ENCODE results near the gene VPS11. TPM values are rescaled to one million over a fixed set of nuclear protein-coding genes. Genes with fewer than 3 reads are reported as not detected.
A peak's percentile ranks its signal among the peaks of the same experiment; 100 is the strongest.

The VPS11 gene
- total RNA-seq, 4 donors from 2014 or later: 26.3 to 72.6 (median 37.2) TPM

DNA sequence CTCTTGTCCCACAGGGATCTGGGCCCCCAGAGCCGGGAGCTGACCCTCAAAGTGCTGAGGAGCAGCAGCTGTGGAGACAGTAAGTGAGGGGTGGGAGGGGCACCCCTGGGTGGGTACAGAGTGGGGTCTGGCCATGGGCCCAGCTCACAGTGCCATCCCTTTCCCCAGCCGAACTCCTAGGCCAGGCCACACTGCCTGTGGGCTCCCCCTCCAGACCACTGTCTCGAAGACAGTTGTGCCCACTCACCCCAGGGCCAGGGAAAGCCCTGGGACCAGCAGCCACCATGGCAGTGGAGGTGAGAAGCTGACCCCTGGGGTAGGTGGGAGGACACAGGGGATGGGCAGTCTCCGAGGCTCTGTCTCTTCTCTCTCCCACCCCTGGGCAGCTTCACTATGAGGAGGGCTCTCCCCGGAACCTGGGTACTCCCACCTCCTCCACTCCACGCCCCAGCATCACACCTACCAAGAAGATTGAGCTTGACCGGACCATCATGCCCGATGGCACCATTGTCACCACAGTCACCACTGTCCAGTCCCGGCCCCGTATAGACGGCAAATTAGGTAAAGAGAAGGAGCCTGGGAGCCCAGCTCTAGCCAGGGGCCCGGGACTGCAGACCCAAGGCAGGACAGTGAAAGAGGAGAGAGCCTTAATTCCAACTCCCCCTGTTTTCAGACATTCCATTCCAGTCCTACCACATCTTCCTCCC is 44.8 kb downstream of the VPS11 start:
- peaks cover 0 to 68% (median 0%) of the 10 kb centered on the region in 3 donors for H3K36me3 ChIP-seq
- H3K4me3 ChIP-seq: no peak overlapping the region
- no peaks in the 10 kb centered on the region for H3K9me3 ChIP-seq
- H3K27ac ChIP-seq: no peak overlapping the region
- TF ChIP-seq, protein P1, sequence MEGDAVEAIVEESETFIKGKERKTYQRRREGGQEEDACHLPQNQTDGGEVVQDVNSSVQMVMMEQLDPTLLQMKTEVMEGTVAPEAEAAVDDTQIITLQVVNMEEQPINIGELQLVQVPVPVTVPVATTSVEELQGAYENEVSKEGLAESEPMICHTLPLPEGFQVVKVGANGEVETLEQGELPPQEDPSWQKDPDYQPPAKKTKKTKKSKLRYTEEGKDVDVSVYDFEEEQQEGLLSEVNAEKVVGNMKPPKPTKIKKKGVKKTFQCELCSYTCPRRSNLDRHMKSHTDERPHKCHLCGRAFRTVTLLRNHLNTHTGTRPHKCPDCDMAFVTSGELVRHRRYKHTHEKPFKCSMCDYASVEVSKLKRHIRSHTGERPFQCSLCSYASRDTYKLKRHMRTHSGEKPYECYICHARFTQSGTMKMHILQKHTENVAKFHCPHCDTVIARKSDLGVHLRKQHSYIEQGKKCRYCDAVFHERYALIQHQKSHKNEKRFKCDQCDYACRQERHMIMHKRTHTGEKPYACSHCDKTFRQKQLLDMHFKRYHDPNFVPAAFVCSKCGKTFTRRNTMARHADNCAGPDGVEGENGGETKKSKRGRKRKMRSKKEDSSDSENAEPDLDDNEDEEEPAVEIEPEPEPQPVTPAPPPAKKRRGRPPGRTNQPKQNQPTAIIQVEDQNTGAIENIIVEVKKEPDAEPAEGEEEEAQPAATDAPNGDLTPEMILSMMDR (IDR thresholded peaks at IDR 0.05): no peak
- TF ChIP-seq POLR2A (IDR thresholded peaks at IDR 0.05): no peak
- no peak for DNase-seq
- H3K27me3 ChIP-seq: no peaks in the 10 kb centered on the region
- peaks cover 5 to 27% (median 8%) of the 10 kb centered on the region in 4 donors for H3K4me1 ChIP-seq

DNA sequence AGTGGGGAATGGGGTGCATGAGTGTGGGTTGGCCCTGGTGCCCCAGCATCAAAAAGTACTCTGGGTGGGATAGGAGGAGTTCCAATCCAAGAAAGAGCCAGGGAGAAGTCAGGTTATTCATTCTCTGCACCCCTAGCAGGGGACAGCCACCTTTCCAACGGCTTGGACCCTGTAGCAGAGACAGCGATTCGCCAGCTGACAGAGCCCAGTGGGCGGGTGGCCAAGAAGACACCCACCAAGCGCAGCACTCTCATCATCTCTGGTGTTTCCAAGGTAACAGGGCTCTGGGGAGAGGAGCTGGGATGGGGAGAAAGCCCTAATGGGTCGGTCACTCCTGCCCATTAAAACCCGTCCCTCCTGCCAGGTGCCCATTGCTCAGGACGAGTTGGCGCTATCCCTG is 46.1 kb downstream of the VPS11 start:
- H3K4me1 ChIP-seq: peaks cover 0 to 21% (median 5%) of the 10 kb centered on the region in 4 donors
- H3K9me3 ChIP-seq: no peaks in the 10 kb centered on the region
- H3K27ac ChIP-seq: no peak overlapping the region
- H3K36me3 ChIP-seq: peaks cover 0 to 74% (median 0%) of the 10 kb centered on the region in 3 donors
- no peaks in the 10 kb centered on the region for H3K27me3 ChIP-seq
- TF ChIP-seq POLR2A (IDR thresholded peaks at IDR 0.05): no peak
- no peak for DNase-seq
- no peak overlapping the region for H3K4me3 ChIP-seq

DNA sequence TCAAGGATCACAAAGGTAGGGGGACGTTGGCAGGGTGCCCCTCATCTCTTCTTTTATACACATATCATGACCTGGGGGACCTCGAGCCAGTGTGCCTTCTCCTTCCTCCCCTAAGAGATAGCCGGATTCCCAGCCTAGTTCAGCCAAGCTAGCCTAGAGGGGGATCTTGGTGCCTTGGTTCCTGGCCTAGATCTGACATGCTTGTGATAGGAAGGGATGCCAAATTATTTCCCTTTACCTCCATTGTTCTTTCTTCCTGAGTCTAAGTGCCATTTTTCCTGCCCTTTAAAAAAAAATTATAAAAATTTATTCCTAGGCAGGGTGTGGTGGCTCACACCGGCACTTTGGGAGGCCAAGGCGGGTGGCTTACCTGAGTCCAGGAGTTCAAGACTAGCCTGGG is 46.7 kb downstream of the VPS11 start:
- Histone ChIP-seq H3K27ac (peak overlapping the region in 1 of 4 donors; percentile 12), H3K9me3 (no peaks in the 10 kb centered on the region), H3K4me1 (peaks cover 0 to 15% (median 0%) of the 10 kb centered on the region in 4 donors), H3K4me3 (no peak overlapping the region), H3K27me3 (no peaks in the 10 kb centered on the region), H3K36me3 (peaks cover 0 to 74% (median 0%) of the 10 kb centered on the region in 3 donors)
- DNase-seq: no peak
- TF ChIP-seq, protein P1 (IDR thresholded peaks at IDR 0.05): no peak
- no peak for TF ChIP-seq POLR2A (IDR thresholded peaks at IDR 0.05)

DNA sequence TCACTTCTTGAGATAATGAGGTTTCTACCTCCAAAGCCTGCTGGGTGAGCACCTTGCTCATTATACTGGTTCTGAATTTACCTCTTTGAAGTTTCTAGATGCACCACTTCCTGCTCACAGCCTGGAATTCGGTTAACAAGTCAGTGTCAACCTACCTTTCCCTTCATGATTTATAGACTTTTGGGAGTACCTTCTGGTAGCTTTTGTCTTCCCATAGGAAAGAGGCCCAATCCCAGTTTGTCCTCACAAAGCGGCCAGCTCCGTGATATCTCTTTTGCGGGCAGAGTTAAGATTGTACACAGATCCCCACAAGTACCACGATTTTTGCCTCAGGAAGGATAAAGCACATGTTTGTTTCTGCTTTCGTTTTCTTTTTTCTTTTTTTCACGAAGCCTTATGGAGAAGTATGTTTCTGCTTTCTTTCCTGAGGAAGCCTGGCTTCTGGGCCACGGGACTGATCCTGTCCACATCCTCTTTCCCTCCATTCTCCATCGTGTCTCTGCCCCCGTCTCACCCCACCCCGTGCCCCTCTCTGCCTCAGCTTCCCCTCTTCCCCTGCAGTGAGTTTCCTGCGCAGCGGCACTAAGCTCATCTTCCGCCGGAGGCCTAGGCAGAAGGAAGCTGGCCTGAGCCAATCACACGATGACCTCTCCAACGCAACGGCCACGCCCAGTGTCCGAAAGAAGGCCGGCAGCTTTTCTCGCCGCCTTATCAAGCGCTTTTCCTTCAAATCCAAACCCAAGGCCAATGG is 48.0 kb downstream of the VPS11 start:
- TF ChIP-seq, protein P1 (IDR thresholded peaks at IDR 0.05): no peak
- no peak for TF ChIP-seq POLR2A (IDR thresholded peaks at IDR 0.05)
- H3K36me3 ChIP-seq: peaks cover 0 to 67% (median 0%) of the 10 kb centered on the region in 3 donors
- no peak overlapping the region for H3K4me3 ChIP-seq
- H3K27me3 ChIP-seq: no peaks in the 10 kb centered on the region
- DNase-seq: no peak
- H3K27ac ChIP-seq: peak overlapping the region; percentile 28 to 67 (median 48)
- H3K4me1 ChIP-seq: peaks cover 0 to 2% (median 0%) of the 10 kb centered on the region in 4 donors
- H3K9me3 ChIP-seq: no peaks in the 10 kb centered on the region

DNA sequence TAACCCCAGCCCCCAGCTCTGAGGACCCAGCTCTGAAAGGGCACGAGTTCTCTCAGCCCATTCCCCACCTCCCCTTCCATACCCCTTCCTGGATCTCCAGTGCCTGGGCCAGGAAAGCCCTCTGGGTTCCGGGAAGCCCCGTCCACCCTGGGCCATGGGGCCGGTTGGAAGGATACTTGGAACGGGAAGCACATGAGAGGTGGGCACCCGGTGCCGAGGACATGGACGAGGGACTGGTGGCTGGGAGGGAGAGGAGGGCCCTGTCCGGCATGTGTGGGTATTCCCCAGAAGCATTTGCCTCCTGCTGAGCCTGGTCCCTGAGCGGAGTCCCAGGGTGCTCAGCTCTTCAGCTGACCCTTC is 48.6 kb downstream of the VPS11 start:
- Histone ChIP-seq H3K27ac (peak overlapping the region; percentile 28 to 67 (median 48)), H3K27me3 (no peaks in the 10 kb centered on the region), H3K4me3 (no peak overlapping the region), H3K36me3 (peaks cover 0 to 62% (median 0%) of the 10 kb centered on the region in 3 donors), H3K9me3 (no peaks in the 10 kb centered on the region), H3K4me1 (no peaks in the 10 kb centered on the region)
- DNase-seq: no peak
- TF ChIP-seq, protein P1 (IDR thresholded peaks at IDR 0.05): no peak
- TF ChIP-seq POLR2A (IDR thresholded peaks at IDR 0.05): no peak

DNA sequence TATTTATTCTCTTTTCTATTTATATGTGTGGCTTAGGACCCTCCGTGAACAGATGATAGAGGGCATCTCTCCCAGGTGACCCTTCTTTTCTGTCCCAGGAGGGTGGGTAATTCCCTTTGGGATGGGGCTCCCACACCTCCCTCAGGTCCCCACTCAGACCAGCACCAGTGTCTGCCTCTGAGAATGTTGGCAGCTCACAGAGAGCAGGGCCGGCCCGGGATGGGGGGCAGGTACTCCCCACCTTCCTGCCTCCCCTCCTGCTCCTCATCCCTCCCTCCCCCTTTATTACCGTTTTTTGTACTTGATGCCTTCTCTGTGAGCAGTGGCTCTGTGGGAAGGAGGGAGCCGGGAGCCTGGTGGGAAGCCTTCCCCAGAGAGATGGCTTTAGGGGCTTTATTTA is 49.0 kb downstream of the VPS11 start:
- Histone ChIP-seq H3K27me3 (no peaks in the 10 kb centered on the region), H3K36me3 (peaks cover 0 to 58% (median 0%) of the 10 kb centered on the region in 3 donors), H3K9me3 (no peaks in the 10 kb centered on the region), H3K4me3 (no peak overlapping the region), H3K4me1 (no peaks in the 10 kb centered on the region), H3K27ac (peak overlapping the region in 3 of 4 donors; percentile 28 to 57 (median 40))
- DNase-seq: no peak
- TF ChIP-seq POLR2A (IDR thresholded peaks at IDR 0.05): no peak
- TF ChIP-seq, protein P1 (IDR thresholded peaks at IDR 0.05): no peak
